NCI-H2196 (cell line): ENCODE data around the gene CAMKV.

Experiments
- DNase-seq: peaks from one replicate; lab custom pipeline; 2025; ENCODE audit not compliant: unreplicated experiment; lab: John Stamatoyannopoulos, UW

The CAMKV gene

DNA sequence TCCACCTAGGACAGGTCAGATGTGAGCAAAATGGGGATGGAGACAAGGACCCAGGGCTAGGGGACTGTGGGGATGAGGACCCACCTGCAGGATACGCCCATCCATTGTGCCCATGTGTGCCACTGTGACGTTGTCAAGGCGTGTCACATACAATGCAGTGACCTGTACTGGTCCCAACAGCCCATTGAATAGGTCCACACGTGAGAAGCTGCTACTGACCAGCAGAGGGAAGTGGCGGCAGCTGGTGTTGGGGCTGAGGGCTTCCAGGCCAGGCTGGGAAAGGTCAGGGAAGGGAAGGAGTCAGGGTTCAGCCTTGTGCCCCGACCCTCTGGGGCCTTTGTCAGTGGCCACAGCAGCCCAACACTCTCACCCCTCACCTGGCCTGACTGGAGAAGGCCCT, 29.3 kb upstream of the CAMKV start:
- DNase-seq, result no peak

DNA sequence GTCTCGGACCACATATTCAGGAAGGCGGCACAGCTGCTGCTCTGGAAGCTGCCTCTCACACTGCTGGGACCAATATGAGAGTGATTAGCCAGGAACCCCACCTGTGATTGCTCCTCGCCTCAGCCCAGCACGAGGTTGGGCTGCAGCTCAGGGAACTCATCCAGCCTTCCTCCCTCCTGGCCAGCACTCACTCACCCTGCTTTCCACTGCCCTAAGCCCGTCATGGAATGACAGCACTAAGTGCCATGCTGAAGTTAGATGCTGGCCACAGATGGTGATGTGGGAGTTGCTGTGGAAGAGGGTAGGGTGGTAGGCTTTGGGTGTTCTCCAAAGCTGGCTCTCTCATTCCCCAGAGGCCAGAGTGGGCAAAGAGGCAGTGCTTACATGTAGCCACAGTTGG, 26.6 kb upstream of the CAMKV start:
- DNase-seq, result no peak

DNA sequence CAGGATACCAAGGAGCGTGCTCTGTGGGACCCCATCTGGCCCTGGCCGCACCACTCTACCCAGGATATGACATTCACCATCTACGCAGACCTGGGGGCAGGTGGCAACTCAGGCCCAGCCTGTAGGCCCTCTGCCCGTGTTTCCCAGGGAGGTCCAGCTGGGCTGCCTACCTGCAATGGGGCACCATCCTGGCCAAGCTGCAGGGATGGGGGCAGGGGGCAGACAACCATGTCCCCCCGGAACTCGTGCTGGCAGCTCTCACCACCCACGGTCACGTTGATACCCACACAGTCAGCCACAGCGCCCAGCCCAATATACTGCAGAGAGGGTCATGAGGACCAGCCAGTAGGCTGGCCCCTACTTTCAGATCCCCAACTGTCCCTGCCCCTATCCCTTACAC, 26.1 kb upstream of the CAMKV start:
- no peak for DNase-seq

DNA sequence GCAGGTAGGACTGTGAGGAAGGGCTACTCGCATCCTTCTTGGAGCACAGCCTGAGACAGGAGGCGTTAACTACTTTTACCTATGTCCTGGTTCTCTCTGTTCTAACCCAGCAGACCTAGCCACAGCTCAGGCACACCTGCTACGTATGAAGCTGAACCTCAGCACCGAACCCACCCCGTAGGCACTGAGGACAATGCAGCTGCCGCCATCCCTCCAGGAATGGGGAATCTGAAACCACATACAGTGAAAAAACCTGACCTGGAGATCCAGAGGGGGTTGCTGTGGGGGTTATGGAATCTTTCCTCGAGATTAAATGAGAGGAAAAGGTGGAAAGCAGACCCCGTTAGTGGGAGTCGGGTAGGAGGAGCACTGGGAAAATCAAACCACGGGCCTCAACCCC, 19.6 kb upstream of the CAMKV start:
- no peak for DNase-seq

DNA sequence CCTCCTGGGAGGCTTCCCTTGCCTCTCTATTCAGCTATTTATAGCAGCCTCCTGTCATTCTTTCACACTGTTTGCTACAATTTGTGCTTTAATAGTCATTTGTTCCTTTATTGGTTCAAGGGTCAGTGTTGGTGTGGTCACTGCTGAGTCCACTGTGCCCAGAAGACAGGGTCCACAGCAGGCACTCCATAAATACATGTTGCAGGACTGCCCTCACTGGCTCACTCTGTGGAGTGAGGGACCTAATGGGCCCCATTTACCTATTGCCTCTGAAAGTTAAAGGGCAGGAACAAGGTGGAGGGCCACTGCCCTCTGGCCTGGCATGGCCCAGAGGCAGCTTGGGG, 17.2 kb upstream of the CAMKV start:
- no peak for DNase-seq

DNA sequence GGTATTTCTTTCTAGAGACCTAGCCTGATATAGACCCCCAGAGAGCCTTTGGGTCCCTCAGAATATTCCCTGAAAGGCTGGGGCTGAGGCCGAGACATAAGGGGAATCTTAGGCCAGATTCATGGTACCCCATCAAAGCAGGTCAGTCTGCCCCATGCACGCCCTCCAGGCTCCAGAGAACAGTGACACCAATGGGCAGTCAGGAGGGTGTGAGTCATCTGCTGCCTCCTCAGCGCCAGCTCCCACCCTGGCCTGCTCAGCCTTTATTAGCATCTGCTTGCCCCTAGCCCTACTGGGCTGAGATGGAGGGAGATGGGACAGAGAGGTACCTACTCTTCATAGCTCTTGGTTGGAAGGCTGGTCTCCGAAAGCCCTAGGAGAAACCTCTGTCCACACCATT, 14.3 kb upstream of the CAMKV start:
- no peak for DNase-seq

DNA sequence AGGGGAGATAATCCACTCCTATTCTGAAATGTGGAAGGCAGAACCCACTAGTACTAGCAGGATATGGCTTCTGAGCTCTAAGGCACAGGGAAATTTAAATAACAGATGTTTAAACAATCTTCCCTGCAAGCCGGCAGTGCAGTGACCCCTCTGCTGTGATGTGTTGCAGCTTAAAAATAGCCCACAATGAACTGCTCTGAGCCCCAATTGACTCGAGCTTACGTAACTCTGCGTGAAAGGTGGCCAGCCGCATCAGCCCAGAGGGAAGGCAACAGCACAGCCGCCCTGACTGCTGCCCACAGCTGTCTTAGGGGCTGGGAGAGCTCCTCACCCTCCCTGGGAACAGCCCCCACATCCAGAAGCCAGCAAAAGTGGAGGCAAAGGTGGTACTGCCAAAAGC, 12.5 kb upstream of the CAMKV start:
- DNase-seq, result no peak

DNA sequence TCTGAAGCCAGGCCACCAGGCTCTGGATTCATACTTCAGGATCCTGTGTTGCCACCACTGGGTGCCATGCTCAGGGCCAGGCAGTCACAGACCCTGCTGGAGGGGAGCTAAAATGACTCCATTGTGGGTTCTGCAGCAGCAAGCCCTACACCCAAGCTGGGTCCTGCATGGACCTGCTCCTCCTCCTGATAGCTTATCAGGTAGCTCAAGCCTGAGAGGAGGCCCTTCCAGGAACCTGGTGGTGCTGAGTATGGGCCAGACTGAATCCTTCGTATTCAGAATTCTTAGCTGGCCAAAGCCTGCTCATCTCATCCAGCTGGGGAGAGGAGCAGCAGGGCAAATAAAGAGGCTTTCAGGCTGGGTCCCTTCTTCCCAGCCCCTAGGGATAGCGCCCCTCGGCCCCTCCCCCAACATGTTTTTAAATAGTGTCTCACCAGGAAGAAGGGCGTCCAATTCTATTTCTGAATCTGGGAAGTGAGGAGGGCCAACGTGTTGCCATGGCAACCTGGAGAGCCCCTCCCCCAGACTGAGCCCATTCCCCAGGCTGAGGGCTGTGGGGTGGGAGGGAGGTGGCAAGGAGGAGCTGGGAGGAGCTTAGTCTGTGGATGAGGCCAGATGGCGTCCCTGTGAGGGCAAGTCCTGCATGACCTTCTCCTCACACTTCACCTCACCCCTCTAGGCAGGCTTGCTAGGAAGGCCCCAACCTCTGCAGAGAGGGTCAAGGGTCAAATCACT, 11.0 kb upstream of the CAMKV start:
- DNase-seq, result no peak

DNA sequence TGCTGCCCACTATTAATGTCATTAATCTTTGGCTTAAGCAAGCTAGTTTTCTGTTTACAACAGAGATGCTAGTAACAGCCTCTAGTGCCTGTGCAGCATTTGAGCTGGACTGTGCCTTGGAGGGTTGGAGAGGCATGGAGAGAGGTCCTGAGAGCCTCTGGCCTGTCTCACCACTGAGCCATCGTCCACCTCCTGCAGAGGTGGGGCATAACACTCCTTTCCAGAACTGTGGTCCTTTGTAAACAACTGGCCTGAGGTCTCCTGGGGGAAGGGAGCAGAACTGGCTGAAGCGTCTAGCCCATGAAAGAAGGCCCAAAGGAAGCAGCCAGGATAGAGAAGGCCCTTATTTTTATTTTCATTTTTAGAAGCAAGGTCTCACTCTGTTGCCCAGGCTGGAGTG, 10.0 kb upstream of the CAMKV start:
- no peak for DNase-seq

DNA sequence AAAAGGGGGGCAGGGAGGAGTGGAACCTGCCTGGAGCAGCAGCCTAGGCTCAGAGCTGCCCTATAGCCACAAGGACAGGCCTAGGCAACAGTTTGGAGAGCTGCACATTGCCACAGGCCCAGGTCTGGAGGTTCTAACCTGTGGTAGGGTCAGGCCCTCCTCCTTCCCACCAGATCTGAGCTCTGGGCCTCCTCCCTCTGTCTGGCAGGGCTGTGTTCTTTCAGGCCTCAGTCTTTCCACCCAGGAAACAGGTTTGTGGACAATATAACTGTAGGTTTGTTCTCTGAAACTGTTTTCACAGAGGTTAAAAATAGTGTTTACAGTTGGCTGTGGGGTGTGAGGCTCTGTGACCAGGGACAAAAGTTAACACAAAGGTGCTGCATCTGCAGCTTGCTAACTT, 9.0 kb upstream of the CAMKV start:
- DNase-seq, result no peak

DNA sequence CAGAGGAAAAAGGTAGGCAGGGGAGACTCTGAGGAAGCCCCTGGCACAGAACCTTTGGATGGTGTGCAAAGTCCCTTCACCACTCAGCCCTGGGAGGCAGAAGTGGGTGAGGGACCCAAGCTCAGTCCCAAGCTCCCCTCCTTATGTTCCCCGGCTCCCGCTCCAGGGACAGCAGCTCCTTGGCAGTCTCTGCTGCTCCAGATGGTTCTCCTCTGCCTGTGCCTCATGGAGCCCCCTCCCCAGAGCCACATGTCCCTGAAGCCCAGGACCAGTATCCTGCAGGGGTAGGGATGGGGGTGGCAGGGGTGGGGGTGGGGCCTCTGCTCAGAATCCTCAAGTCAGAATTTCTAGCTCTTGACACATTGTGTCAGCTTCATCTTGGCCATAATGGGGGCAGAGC, 8.0 kb upstream of the CAMKV start:
- DNase-seq, result no peak

DNA sequence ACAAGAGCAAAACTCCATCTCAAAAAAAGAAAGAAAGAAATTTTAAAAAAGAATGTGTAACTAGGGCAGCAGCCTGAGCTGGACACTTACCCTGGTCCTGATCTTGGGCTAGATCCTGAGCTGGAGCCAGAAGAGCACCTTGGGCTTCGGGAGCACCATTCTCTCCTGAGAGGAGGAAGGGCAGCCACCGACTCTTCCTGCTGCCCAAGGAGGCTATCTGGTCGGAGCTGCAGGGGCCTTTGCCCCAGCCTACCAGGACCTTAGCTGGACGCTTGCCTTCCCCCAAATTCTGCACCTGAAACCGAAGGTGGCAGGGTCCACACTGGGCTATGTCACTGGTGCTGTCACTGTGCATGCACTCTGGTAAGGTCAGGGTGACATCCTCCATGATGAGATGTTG, 6.9 kb upstream of the CAMKV start:
- DNase-seq, result no peak

DNA sequence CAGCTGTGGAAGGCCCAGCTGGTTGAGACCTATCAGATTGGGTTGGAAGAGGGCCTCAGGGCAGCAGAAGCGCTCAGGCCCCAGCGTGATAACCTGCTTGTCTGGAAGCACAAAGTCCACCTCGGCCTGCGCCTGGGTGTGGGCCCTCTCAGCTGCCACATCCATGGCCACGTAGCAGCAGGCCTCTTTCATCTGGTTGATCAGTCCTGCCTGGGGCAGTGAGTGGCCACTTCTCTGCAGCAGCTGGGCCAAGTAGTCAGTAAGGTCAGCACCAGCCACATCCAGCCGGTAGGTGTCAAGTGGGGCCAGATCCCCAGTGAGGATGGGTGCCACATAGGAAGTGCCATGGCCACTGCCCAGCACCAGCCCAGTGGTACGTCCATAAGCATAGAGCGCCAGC, 3.9 kb upstream of the CAMKV start:
- no peak for DNase-seq

DNA sequence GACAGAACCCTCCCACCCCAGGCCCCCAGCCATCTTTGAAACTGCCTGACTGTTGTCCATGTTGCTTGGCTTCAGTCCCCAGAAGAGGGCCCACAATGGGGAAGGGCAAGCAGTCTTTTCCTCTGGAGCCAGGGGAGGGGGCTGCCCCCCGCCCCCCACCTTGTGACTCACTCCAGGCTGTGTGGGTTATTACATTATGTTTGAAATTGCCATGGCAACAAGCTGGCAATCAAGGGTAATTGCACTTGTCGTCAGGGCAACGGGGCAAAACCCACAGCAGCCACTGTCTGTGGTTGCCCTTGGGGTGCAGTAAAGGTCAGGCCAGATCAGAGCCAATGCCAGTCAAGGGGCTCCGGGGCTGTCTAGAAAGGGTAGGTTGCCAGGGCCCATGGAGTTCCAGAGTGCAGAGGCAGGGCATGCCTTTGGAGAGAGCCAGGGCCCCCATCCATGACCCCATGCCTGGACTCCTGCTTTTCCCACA, 3.1 kb upstream of the CAMKV start:
- no peak for DNase-seq

DNA sequence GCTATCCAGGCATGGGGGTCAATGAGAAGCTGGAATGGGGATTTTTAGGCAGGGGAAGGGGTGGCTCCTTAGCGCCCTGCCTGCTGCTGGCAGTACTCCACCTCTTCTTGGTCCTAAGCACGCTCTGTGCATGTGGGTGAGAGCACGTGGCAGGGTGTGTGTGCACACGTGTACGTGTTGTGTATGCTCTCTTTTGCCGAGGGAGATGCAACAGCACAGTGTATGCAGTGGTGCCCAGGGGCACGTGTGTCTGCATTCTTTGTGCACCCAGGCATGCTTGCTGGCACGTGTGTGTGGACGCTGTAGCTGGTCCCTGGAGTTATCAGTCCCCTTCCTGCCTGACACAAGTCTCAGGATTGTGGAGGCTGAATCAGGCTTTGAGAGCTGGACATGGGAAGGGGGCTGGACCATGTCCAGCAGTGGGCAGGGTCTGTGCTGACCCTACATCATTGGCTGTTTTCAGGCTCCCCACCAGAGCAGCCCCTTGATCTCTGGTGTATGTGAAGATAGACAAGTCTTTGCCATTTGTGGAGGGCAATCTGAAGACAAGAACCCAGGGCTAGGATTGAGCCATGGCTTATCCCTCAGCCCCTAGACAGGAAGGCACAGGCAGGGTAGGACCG, 1.9 kb upstream of the CAMKV start:
- no peak for DNase-seq

DNA sequence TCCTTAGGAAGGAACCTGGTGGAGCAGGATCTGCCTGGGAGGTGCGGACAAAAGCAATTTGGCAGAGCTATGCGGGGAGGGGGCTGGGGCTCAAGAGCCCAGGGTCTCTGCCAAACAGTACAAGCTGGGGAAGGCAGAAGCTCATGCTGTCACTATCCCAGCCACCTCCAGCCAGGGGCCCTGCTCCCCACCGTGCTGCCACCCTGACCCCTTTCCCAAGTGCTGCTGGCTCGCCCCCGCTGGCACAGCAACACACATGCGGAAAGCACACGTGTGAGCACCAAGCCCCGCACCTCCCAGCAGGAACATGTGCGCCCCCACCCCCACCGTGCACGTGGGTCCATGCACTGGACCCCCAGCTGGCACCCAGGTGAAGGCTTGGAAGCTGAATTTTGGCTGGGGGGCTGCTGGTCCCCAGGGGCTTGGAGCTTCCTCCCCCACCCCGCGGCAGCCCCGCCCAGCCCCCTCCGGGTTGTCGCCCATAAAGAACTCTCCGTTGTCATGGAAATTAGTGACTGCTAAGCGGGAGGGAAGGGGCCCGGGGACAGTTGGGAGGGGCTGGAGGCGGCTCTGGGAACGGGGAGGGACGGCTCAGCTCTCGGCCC, 742 bp downstream of the CAMKV start:
- no peak for DNase-seq

DNA sequence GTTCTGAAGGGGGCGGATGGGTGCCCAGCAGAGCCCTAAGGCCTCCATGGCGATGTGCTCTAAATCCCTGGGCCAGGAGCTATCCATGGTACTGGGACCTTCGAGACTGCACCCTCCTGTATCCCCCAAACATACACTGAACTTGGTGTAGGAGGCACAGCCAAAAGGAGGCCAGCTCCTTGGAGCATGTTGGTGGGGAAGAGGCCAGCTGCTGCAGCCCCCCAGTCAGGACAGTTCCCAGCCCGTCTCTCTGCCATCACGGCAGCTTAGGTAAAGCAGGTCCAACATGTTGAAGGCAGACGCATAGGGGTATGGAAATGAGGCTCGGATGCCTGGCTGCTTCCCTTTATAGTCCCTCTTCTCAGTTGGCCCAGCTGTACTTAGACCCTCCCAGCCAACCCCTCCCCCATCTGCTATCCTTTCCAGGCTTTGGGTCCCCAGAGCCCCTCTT, 1.8 kb downstream of the CAMKV start:
- DNase-seq, result no peak

DNA sequence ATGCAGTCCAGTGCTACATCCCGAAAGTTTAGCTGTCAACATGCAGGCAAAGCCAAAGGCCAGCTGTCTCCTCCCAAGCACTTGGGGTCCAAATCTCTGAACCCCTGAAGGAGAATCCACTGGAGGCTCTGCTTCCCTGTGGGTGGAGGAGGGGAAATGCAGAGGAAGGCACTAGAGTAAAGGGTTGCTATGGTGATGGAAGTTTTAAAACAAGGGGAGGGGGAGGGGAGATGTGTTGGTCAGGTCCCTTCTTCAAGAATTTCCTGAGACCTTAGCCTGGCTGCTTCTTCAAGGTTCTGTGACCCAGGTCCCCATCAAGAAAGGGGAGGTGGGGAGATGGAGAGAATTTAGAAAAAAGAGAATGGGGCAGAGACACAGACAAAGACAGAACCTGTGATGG, 2.3 kb downstream of the CAMKV start:
- DNase-seq, result no peak

DNA sequence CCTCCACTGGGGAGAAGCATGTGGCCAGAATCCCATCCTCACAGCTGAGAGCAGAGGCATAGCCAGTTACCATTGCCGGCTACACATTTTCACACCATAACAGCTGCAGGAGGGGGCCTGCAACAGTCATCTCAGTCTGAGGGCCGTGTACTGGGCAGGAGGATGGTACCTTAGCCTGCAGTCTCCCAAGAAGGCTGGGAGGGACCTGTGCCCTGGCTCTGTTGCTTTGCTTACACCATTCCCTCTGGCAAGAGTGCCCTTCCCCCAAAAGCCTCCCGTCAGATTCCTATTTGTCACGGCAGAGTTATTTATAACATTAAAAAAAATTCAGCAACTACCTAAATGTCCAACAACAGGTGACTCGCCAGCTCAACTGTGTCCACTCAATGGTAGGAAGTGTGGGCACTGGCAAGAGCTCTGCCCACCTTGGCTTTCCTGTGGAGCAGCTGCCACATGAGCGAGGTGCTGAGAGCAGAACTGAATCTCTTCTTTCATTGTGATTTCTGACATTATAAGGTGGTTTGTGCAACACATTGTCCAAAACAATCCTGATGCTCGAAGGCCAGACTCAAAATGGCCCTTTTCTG, 4.4 kb downstream of the CAMKV start:
- no peak for DNase-seq

DNA sequence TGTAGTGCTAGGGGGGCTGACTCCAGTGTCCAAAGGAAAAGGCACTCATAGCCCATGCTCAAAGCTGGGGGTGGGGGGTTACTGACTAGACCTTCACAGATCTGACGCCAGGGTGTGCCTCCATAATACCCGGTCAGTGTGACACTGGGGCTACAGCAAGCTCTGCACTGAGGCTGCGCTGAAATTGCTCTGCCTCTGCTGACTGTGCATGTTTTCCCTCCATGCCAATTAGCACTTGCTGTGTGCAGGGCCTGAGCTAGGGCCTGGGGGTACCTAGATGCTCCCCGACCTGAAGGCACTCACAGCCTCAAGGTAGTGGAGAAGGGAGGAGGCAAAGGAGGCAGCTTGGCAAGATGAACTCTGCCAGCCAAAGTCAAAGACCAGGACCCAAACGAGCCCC, 5.2 kb downstream of the CAMKV start:
- DNase-seq, result no peak

DNA sequence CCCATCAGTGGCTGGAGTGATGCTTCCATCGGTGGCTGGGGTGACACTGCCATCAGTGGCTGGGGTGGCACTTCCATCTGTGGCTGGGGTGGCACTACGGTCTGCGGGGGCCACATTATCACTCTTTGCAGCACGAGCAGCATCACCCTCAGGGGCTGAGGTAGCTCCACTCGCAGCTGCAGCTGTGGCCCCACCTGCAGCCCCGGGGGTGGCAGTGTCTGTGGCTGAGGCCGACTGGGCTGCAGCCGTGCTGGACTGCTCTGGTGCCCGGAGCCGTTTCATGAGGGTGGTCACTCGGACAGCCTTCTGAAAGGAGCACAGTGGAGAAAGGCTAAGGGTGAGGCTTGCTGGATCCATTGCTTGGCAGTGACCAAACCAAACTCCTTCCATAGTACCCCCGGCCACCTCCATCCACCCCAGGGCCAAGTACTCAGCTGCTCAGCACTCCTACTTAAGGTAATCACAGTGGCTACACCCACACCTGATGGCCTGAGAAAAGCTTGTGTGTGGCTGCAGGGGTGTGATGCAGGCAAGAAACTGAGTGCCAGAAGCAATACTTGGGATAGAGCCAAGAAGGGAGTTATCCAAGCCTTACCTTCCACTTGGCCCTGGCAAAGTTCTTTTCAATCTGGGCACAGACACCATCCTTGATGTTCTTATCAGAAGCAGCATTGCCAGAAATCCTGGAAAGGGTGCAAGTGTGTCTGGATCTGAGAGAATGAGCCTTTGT, 10.0 kb downstream of the CAMKV start:
- DNase-seq, result no peak
